Measurements from ENCODE around the gene EFCAB6. TPM values are rescaled to one million over a fixed set of nuclear protein-coding genes. Genes with fewer than 3 reads are reported as not detected.

The EFCAB6 gene
- total RNA-seq, 1 experiment from 2014 or later = 0.21 TPM

DNA sequence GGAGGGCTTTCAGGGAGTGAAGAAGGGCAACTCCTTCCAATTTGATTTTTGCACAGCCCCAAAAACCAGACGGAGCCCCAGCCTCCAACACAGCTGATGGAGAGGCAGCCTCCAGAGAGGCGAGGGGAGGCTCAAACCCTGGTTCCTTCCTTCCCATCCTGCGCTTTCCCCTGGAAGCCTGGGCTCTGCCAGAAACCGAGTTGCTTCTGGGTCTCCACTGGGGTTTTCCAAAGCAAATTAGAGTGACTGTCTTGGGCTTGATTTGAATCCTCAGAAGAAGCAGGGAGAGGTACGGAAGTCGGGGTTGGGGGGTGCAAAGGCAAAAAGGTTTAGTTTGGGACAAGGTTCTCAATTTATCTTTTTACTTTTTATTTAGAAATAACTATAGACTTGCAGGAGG is 271.1 kb downstream of the EFCAB6 start:
- in situ Hi-C loops (cut with HindIII; ENCODE audit: low pct_unique_long_range_greater_than_20kb, low sequenced_read_pairs) (no loop called here), intact Hi-C loops (cut with micrococcal nuclease; ENCODE audit: unreplicated experiment) (no loop called here)
- DNase-seq (ENCODE audit: low read depth, low spot score) = no peak
- Histone ChIP-seq H3K36me3 (ENCODE audit: control insufficient read depth, insufficient read depth, low read length) (no peaks in the 10 kb centered on the region), H3K27ac (ENCODE audit: low read length) (no peak overlapping the region), H3K4me3 (ENCODE audit: low read depth in 2 of 2, low read length in 2 of 2) (no peak overlapping the region), H3K9me3 (ENCODE audit: control insufficient read depth, insufficient read depth, low read depth, low read length) (no peaks in the 10 kb centered on the region), H3K4me1 (ENCODE audit: control insufficient read depth, insufficient read depth, low read length) (no peaks in the 10 kb centered on the region), H3K27me3 (ENCODE audit: control insufficient read depth, insufficient read depth, low read length) (no peaks in the 10 kb centered on the region)
- no TSS peak for BruUV-seq (replicated peaks)
- ChIA-PET POLR2A (no interaction called here), CTCF (no interaction called here)
- ATAC-seq = no peak
- TF ChIP-seq POLR2AphosphoS5 (IDR thresholded peaks at IDR 0.05; ENCODE audit: low read depth, low read length) = no peak
- TF ChIP-seq SIN3A (IDR thresholded peaks at IDR 0.05; ENCODE audit: borderline replicate concordance, insufficient read depth, low read depth, low read length) = no peak
- TF ChIP-seq, protein P1, sequence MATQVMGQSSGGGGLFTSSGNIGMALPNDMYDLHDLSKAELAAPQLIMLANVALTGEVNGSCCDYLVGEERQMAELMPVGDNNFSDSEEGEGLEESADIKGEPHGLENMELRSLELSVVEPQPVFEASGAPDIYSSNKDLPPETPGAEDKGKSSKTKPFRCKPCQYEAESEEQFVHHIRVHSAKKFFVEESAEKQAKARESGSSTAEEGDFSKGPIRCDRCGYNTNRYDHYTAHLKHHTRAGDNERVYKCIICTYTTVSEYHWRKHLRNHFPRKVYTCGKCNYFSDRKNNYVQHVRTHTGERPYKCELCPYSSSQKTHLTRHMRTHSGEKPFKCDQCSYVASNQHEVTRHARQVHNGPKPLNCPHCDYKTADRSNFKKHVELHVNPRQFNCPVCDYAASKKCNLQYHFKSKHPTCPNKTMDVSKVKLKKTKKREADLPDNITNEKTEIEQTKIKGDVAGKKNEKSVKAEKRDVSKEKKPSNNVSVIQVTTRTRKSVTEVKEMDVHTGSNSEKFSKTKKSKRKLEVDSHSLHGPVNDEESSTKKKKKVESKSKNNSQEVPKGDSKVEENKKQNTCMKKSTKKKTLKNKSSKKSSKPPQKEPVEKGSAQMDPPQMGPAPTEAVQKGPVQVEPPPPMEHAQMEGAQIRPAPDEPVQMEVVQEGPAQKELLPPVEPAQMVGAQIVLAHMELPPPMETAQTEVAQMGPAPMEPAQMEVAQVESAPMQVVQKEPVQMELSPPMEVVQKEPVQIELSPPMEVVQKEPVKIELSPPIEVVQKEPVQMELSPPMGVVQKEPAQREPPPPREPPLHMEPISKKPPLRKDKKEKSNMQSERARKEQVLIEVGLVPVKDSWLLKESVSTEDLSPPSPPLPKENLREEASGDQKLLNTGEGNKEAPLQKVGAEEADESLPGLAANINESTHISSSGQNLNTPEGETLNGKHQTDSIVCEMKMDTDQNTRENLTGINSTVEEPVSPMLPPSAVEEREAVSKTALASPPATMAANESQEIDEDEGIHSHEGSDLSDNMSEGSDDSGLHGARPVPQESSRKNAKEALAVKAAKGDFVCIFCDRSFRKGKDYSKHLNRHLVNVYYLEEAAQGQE (IDR thresholded peaks at IDR 0.05; ENCODE audit: insufficient read depth in 1 of 2, low read depth in 2 of 2, low read length in 1 of 2) = no peak
- TF ChIP-seq, protein P2, sequence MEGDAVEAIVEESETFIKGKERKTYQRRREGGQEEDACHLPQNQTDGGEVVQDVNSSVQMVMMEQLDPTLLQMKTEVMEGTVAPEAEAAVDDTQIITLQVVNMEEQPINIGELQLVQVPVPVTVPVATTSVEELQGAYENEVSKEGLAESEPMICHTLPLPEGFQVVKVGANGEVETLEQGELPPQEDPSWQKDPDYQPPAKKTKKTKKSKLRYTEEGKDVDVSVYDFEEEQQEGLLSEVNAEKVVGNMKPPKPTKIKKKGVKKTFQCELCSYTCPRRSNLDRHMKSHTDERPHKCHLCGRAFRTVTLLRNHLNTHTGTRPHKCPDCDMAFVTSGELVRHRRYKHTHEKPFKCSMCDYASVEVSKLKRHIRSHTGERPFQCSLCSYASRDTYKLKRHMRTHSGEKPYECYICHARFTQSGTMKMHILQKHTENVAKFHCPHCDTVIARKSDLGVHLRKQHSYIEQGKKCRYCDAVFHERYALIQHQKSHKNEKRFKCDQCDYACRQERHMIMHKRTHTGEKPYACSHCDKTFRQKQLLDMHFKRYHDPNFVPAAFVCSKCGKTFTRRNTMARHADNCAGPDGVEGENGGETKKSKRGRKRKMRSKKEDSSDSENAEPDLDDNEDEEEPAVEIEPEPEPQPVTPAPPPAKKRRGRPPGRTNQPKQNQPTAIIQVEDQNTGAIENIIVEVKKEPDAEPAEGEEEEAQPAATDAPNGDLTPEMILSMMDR (IDR thresholded peaks at IDR 0.05) = no peak
- no peak for TF ChIP-seq TCF7L2 (IDR thresholded peaks at IDR 0.05; ENCODE audit: low read depth, low read length)

DNA sequence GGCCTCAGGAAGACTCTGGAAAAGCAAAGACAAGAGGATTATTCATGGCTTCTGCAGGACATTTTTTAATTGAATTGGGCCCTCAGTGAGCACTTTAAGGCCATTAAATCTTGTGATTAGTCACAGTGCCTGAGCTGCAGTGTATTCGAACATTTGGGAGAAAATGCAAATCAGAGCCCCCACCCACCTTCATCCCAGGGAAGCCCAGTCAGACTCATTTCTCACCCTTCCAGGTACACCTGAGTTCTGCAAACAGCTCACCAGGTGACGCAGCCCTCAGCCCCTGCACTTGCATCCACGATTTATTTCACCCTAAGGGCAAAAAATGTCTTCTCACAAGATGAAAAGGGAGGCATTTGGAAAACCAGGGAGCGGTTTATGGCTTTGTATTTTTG is 271.6 kb downstream of the EFCAB6 start:
- ATAC-seq (no peak), DNase-seq (ENCODE audit: low read depth, low spot score) (no peak)
- no peaks in the 10 kb centered on the region for H3K4me1 ChIP-seq (ENCODE audit: control insufficient read depth, insufficient read depth, low read length)
- no peak overlapping the region for H3K4me3 ChIP-seq (ENCODE audit: low read depth in 2 of 2, low read length in 2 of 2)
- no peaks in the 10 kb centered on the region for H3K36me3 ChIP-seq (ENCODE audit: control insufficient read depth, insufficient read depth, low read length)
- H3K27me3 ChIP-seq (ENCODE audit: control insufficient read depth, insufficient read depth, low read length) = no peaks in the 10 kb centered on the region
- in situ Hi-C loops (cut with HindIII; ENCODE audit: low pct_unique_long_range_greater_than_20kb, low sequenced_read_pairs) = no loop called here
- CTCF ChIA-PET = no interaction called here
- intact Hi-C loops (cut with micrococcal nuclease; ENCODE audit: unreplicated experiment) = no loop called here
- no peak overlapping the region for H3K27ac ChIP-seq (ENCODE audit: low read length)
- POLR2A ChIA-PET = no interaction called here
- TF ChIP-seq TCF7L2 (IDR thresholded peaks at IDR 0.05; ENCODE audit: low read depth, low read length) (no peak), SIN3A (IDR thresholded peaks at IDR 0.05; ENCODE audit: borderline replicate concordance, insufficient read depth, low read depth, low read length) (no peak), POLR2AphosphoS5 (IDR thresholded peaks at IDR 0.05; ENCODE audit: low read depth, low read length) (no peak)
- TF ChIP-seq, protein P1 (IDR thresholded peaks at IDR 0.05; ENCODE audit: insufficient read depth in 1 of 2, low read depth in 2 of 2, low read length in 1 of 2) = no peak
- TF ChIP-seq, protein P2 (IDR thresholded peaks at IDR 0.05) = no peak
- no TSS peak for BruUV-seq (replicated peaks)
- no peaks in the 10 kb centered on the region for H3K9me3 ChIP-seq (ENCODE audit: control insufficient read depth, insufficient read depth, low read depth, low read length)
